Activated T-helper 1 cell treated with anti-CD3 and anti-CD28 coated beads, Interleukin-12 subunit alpha, Interleukin-12 subunit beta, Interleukin-2, Interleukin-4 antibody, amounts not matched to agents 30 ng/mL and 10 ng/mL and 1 ng/mL, durations not matched to agents 14 hours and 24 hours and 36 hours (primary cell): ENCODE measurements around the gene CCDC6. TPM values are rescaled to one million over a fixed set of nuclear protein-coding genes. Genes with fewer than 3 reads are reported as not detected.
A peak's percentile ranks its signal among the peaks of the same experiment; 100 is the strongest.

Experiments used
- DNase-seq: peaks from one replicate; pipeline ENCODE4 v3.0.0; 2021; ENCODE audit warnings: low spot score
- H3K27ac Mint-ChIP-seq: one replicate; pipeline ENCODE4 v1.8.0; 2021; ENCODE audit warnings: mild to moderate bottlenecking, mixed read lengths
- H3K27me3 Mint-ChIP-seq: one replicate; pipeline ENCODE4 v1.8.0; 2022; ENCODE audit warnings: mild to moderate bottlenecking, moderate library complexity, mixed read lengths; ENCODE audit not compliant: insufficient read depth
- H3K36me3 Mint-ChIP-seq: one replicate; pipeline ENCODE4 v1.8.0; 2021; ENCODE audit warnings: low read depth, mixed read lengths
- H3K4me1 Mint-ChIP-seq: one replicate; pipeline ENCODE4 v1.8.0; 2021; ENCODE audit warnings: low read depth, mixed read lengths
- H3K4me3 Mint-ChIP-seq: one replicate; pipeline ENCODE4 v1.8.0; 2021; ENCODE audit warnings: mild to moderate bottlenecking, moderate library complexity, mixed read lengths
- H3K9me3 Mint-ChIP-seq: one replicate; pipeline ENCODE4 v1.8.0; 2021; ENCODE audit warnings: mixed read lengths
- intact Hi-C: fragments of 100-400 bp; cut with micrococcal nuclease; formaldehyde crosslinking; loops from one replicate; pipeline ENCODE4 v1.15.1; 2024
- total RNA-seq: library from RNA; stranded (reverse); gene quantifications from 2 replicates; pipeline ENCODE4 v1.2.3, GENCODE V29; 2022

The CCDC6 gene
- total RNA-seq, 1 donor from 2014 or later = 97.6 TPM

GRCh38 chr10:59856104-59856503, 50.3 kb downstream of the CCDC6 start:
- H3K4me3 Mint-ChIP-seq = no peak overlapping the region
- no peaks in the 10 kb centered on the region for H3K27me3 Mint-ChIP-seq
- peaks cover 8% of the 10 kb centered on the region for H3K9me3 Mint-ChIP-seq
- no peak for DNase-seq
- intact Hi-C loops = no loop called here
- peaks cover 42% of the 10 kb centered on the region for H3K36me3 Mint-ChIP-seq
- H3K4me1 Mint-ChIP-seq = peaks cover 36% of the 10 kb centered on the region
- H3K27ac Mint-ChIP-seq = no peak overlapping the region

- Mint-ChIP-seq H3K9me3 (peaks cover 7% of the 10 kb centered on the region), H3K36me3 (peaks cover 33% of the 10 kb centered on the region), H3K4me1 (peaks cover 28% of the 10 kb centered on the region), H3K27ac (no peak overlapping the region), H3K27me3 (no peaks in the 10 kb centered on the region), H3K4me3 (no peak overlapping the region)
- DNase-seq = no peak
- intact Hi-C loops = no loop called here
These were observed 51.8 kb downstream of the CCDC6 start for GRCh38 chr10:59854571-59854970.

GRCh38 chr10:59852670-59853069, 53.7 kb downstream of the CCDC6 start:
- DNase-seq = no peak
- Mint-ChIP-seq H3K4me3 (no peak overlapping the region), H3K27me3 (no peaks in the 10 kb centered on the region), H3K4me1 (peaks cover 29% of the 10 kb centered on the region), H3K36me3 (peaks cover 35% of the 10 kb centered on the region), H3K27ac (peak overlapping the region; percentile 57), H3K9me3 (peaks cover 4% of the 10 kb centered on the region)
- intact Hi-C loops = no loop called here

GRCh38 chr10:59851864-59852263, 54.5 kb downstream of the CCDC6 start:
- H3K27me3 Mint-ChIP-seq = no peaks in the 10 kb centered on the region

GRCh38 chr10:59847888-59848287, 58.5 kb downstream of the CCDC6 start:
- no peak for DNase-seq
- Mint-ChIP-seq H3K27ac (no peak overlapping the region), H3K36me3 (peaks cover 43% of the 10 kb centered on the region), H3K4me3 (no peak overlapping the region), H3K9me3 (no peaks in the 10 kb centered on the region), H3K27me3 (no peaks in the 10 kb centered on the region), H3K4me1 (peaks cover 34% of the 10 kb centered on the region)
- intact Hi-C loops = no loop called here

More at GRCh38 chr10:59851864-59852263, 54.5 kb downstream of the CCDC6 start:
- peaks cover 39% of the 10 kb centered on the region for H3K36me3 Mint-ChIP-seq
- H3K4me3 Mint-ChIP-seq = no peak overlapping the region
- H3K27ac Mint-ChIP-seq = no peak overlapping the region
- intact Hi-C loops = no loop called here
- no peak for DNase-seq
- peaks cover 29% of the 10 kb centered on the region for H3K4me1 Mint-ChIP-seq
- H3K9me3 Mint-ChIP-seq = peaks cover 4% of the 10 kb centered on the region

- Mint-ChIP-seq H3K36me3 (peaks cover 40% of the 10 kb centered on the region), H3K27me3 (no peaks in the 10 kb centered on the region), H3K27ac (no peak overlapping the region), H3K4me1 (peaks cover 28% of the 10 kb centered on the region), H3K4me3 (no peak overlapping the region), H3K9me3 (no peaks in the 10 kb centered on the region)
- intact Hi-C loops = no loop called here
- DNase-seq = no peak
These were observed 59.0 kb downstream of the CCDC6 start for GRCh38 chr10:59847326-59847725.

GRCh38 chr10:59844436-59844835, 61.9 kb downstream of the CCDC6 start:
- no peak for DNase-seq
- Mint-ChIP-seq H3K36me3 (peaks cover 44% of the 10 kb centered on the region), H3K9me3 (no peaks in the 10 kb centered on the region), H3K27me3 (no peaks in the 10 kb centered on the region), H3K4me3 (no peak overlapping the region), H3K4me1 (peaks cover 23% of the 10 kb centered on the region), H3K27ac (no peak overlapping the region)
- intact Hi-C loops = loop anchor here (2.0 kb wide), 1 partner anchor 14 kb away; no protein-coding TSS in a partner anchor

- no peak overlapping the region for H3K4me3 Mint-ChIP-seq
- H3K9me3 Mint-ChIP-seq = no peaks in the 10 kb centered on the region
- no peaks in the 10 kb centered on the region for H3K27me3 Mint-ChIP-seq
- intact Hi-C loops = loop anchor here (2.0 kb wide), 1 partner anchor 13 kb away; no protein-coding TSS in a partner anchor
- no peak for DNase-seq
- no peak overlapping the region for H3K27ac Mint-ChIP-seq
- peaks cover 28% of the 10 kb centered on the region for H3K4me1 Mint-ChIP-seq
- H3K36me3 Mint-ChIP-seq = peaks cover 44% of the 10 kb centered on the region
These were observed 62.6 kb downstream of the CCDC6 start for GRCh38 chr10:59843748-59844147.

GRCh38 chr10:59839576-59839975, 66.8 kb downstream of the CCDC6 start:
- Mint-ChIP-seq H3K36me3 (peaks cover 32% of the 10 kb centered on the region), H3K27ac (no peak overlapping the region)
- DNase-seq = no peak

GRCh38 chr10:59838085-59838789, 68.1 kb downstream of the CCDC6 start:
- Mint-ChIP-seq H3K27ac (no peak overlapping the region), H3K4me3 (no peak overlapping the region), H3K36me3 (peaks cover 26% of the 10 kb centered on the region), H3K9me3 (no peaks in the 10 kb centered on the region), H3K27me3 (no peaks in the 10 kb centered on the region), H3K4me1 (peaks cover 28% of the 10 kb centered on the region)
- intact Hi-C loops = loop anchor here (10.0 kb wide), 1 partner anchor 197 kb away; no protein-coding TSS in a partner anchor
- DNase-seq = no peak

More at GRCh38 chr10:59839576-59839975, 66.8 kb downstream of the CCDC6 start:
- Mint-ChIP-seq H3K4me1 (peaks cover 26% of the 10 kb centered on the region), H3K27me3 (no peaks in the 10 kb centered on the region), H3K4me3 (no peak overlapping the region), H3K9me3 (no peaks in the 10 kb centered on the region)
- intact Hi-C loops = loop anchor here (10.0 kb wide), 1 partner anchor 195 kb away; no protein-coding TSS in a partner anchor

- Mint-ChIP-seq H3K4me3 (no peak overlapping the region), H3K27ac (no peak overlapping the region), H3K9me3 (no peaks in the 10 kb centered on the region), H3K27me3 (no peaks in the 10 kb centered on the region), H3K36me3 (peaks cover 37% of the 10 kb centered on the region), H3K4me1 (peaks cover 58% of the 10 kb centered on the region)
- intact Hi-C loops = loop anchor here (10.0 kb wide), 1 partner anchor 201 kb away; no protein-coding TSS in a partner anchor
- no peak for DNase-seq
These were observed 72.5 kb downstream of the CCDC6 start for GRCh38 chr10:59833810-59834209.

GRCh38 chr10:59832506-59832905, 73.8 kb downstream of the CCDC6 start:
- Mint-ChIP-seq H3K36me3 (peaks cover 31% of the 10 kb centered on the region), H3K4me3 (no peak overlapping the region), H3K9me3 (no peaks in the 10 kb centered on the region), H3K27ac (peak overlapping the region; percentile 44), H3K4me1 (peaks cover 55% of the 10 kb centered on the region), H3K27me3 (no peaks in the 10 kb centered on the region)
- intact Hi-C loops = loop anchor here (10.0 kb wide), 1 partner anchor 202 kb away; no protein-coding TSS in a partner anchor
- DNase-seq = no peak

- H3K4me3 Mint-ChIP-seq = no peak overlapping the region
- peak overlapping the region; percentile 44 for H3K27ac Mint-ChIP-seq
- intact Hi-C loops = loop anchor here (2.0 to 10.0 kb wide), 3 partner anchors 13 to 203 kb away; no protein-coding TSS in a partner anchor
- no peaks in the 10 kb centered on the region for H3K27me3 Mint-ChIP-seq
- H3K36me3 Mint-ChIP-seq = peaks cover 34% of the 10 kb centered on the region
- no peak for DNase-seq
- H3K9me3 Mint-ChIP-seq = no peaks in the 10 kb centered on the region
- peaks cover 61% of the 10 kb centered on the region for H3K4me1 Mint-ChIP-seq
These were observed 74.5 kb downstream of the CCDC6 start for GRCh38 chr10:59831658-59832503.
